Femur (tissue), 1 donor: ENCODE results near the gene N4BP3.

Source experiments
- DNase-seq: peaks from one replicate; pipeline ENCODE4 v3.0.0-alpha.2; 2017

The N4BP3 gene

GRCh38 chr5:178103612-178104011 lies 9.7 kb upstream of the N4BP3 start:
- DNase-seq, result no peak

- DNase-seq, result no peak
These were observed 8.8 kb upstream of the N4BP3 start for GRCh38 chr5:178104492-178104891.

- DNase-seq, result no peak
These were observed 7.2 kb upstream of the N4BP3 start for GRCh38 chr5:178106086-178106485.

- DNase-seq, result no peak
These were observed 6.6 kb upstream of the N4BP3 start for GRCh38 chr5:178106556-178107239.

GRCh38 chr5:178107756-178108310 lies 5.5 kb upstream of the N4BP3 start:
- no peak for DNase-seq

- no peak for DNase-seq
These were observed 4.9 kb upstream of the N4BP3 start for GRCh38 chr5:178108446-178108845.

GRCh38 chr5:178108966-178109365 lies 4.4 kb upstream of the N4BP3 start:
- no peak for DNase-seq

- DNase-seq, result no peak
These were observed 2.8 kb upstream of the N4BP3 start for GRCh38 chr5:178110511-178110910.

GRCh38 chr5:178111925-178112324 lies 1.4 kb upstream of the N4BP3 start:
- DNase-seq, result no peak

- no peak for DNase-seq
These were observed 787 bp upstream of the N4BP3 start for GRCh38 chr5:178112545-178112944.

GRCh38 chr5:178113841-178114324 lies 551 bp downstream of the N4BP3 start:
- DNase-seq, result no peak

GRCh38 chr5:178114325-178115135 lies 1.2 kb downstream of the N4BP3 start:
- DNase-seq, result peak; percentile 47

GRCh38 chr5:178115136-178115813 lies 1.9 kb downstream of the N4BP3 start:
- DNase-seq, result peak; percentile 74

GRCh38 chr5:178115814-178116142 lies 2.4 kb downstream of the N4BP3 start:
- peak; percentile 37 for DNase-seq

GRCh38 chr5:178116143-178116885 lies 3.0 kb downstream of the N4BP3 start:
- peak; percentile 48 for DNase-seq

GRCh38 chr5:178117923-178118701 lies 4.8 kb downstream of the N4BP3 start:
- DNase-seq, result no peak

GRCh38 chr5:178119915-178120606 lies 6.7 kb downstream of the N4BP3 start:
- peak; percentile 47 for DNase-seq

GRCh38 chr5:178120607-178121357 lies 7.5 kb downstream of the N4BP3 start:
- peak; percentile 90 for DNase-seq

GRCh38 chr5:178121391-178122276 lies 8.3 kb downstream of the N4BP3 start:
- peak; percentile 91 for DNase-seq
